ENCODE results near the gene FAM117B. TPM values are rescaled to one million over a fixed set of nuclear protein-coding genes. Genes with fewer than 3 reads are reported as not detected.

FAM117B gene
- 13.1 TPM for total RNA-seq
- long read RNA-seq, full-length matches to known transcripts: 4 of 7 reads
- long read RNA-seq, partial matches to known transcripts: 1 of 7 reads
- long read RNA-seq, other reads (novel, unspliced or antisense): 2 of 7 reads

- ATAC-seq: peak; percentile 98
- Histone ChIP-seq H3K27me3 (ENCODE audit: low read depth) (no peaks in the 10 kb centered on the region), H3K4me3 (peak within 1 kb of the TSS; percentile 96), H3K36me3 (no peaks in the 10 kb centered on the region), H3K4me1 (peaks cover 27% of the 10 kb centered on the region), H3K9me3 (no peaks in the 10 kb centered on the region), H3K27ac (peak within 1 kb of the TSS; percentile 95)
- peak; percentile 11 for TF ChIP-seq CTCF (IDR thresholded peaks at IDR 0.05)
- intact Hi-C loops (cut with DNase I): no loop called here
- DNase-seq: peak; percentile 100
These were observed at the start of gene FAM117B for GRCh38 chr2:202634556-202635427. Gene FAM117B (plus strand): TSS chr2:202634969. CDS start chr2:202635188, 219 bp downstream.

- ATAC-seq (peak; percentile 93 to 96), DNase-seq (peak; percentile 71)
- Histone ChIP-seq H3K4me1 (peaks cover 11% of the 10 kb centered on the region), H3K9me3 (no peaks in the 10 kb centered on the region), H3K36me3 (no peaks in the 10 kb centered on the region), H3K4me3 (peak overlapping the region; percentile 33), H3K27ac (no peak overlapping the region), H3K27me3 (ENCODE audit: low read depth) (no peaks in the 10 kb centered on the region)
- intact Hi-C loops (cut with DNase I): no loop called here
- TF ChIP-seq CTCF (IDR thresholded peaks at IDR 0.05): peak; percentile 93
These were observed 45.9 kb upstream of the FAM117B start for GRCh38 chr2:202588647-202589581.

- Histone ChIP-seq H3K9me3 (no peaks in the 10 kb centered on the region), H3K4me1 (peaks cover 11% of the 10 kb centered on the region), H3K27me3 (ENCODE audit: low read depth) (no peaks in the 10 kb centered on the region), H3K36me3 (no peaks in the 10 kb centered on the region), H3K4me3 (no peak overlapping the region), H3K27ac (no peak overlapping the region)
- no peak for TF ChIP-seq CTCF (IDR thresholded peaks at IDR 0.05)
- intact Hi-C loops (cut with DNase I): no loop called here
- ATAC-seq (peak; percentile 11 to 37), DNase-seq (no peak)
These were observed 45.2 kb upstream of the FAM117B start for GRCh38 chr2:202589582-202589949.

- Histone ChIP-seq H3K4me1 (peaks cover 11% of the 10 kb centered on the region), H3K27me3 (ENCODE audit: low read depth) (no peaks in the 10 kb centered on the region), H3K4me3 (no peak overlapping the region), H3K36me3 (no peaks in the 10 kb centered on the region), H3K27ac (no peak overlapping the region), H3K9me3 (no peaks in the 10 kb centered on the region)
- intact Hi-C loops (cut with DNase I): no loop called here
- ATAC-seq (no peak), DNase-seq (no peak)
- no peak for TF ChIP-seq CTCF (IDR thresholded peaks at IDR 0.05)
These were observed 42.2 kb upstream of the FAM117B start for GRCh38 chr2:202592566-202592965.

- no peaks in the 10 kb centered on the region for H3K36me3 ChIP-seq
- H3K9me3 ChIP-seq: no peaks in the 10 kb centered on the region
- H3K4me1 ChIP-seq: no peaks in the 10 kb centered on the region
- no peak for TF ChIP-seq CTCF (IDR thresholded peaks at IDR 0.05)
- no peak overlapping the region for H3K27ac ChIP-seq
- no peaks in the 10 kb centered on the region for H3K27me3 ChIP-seq (ENCODE audit: low read depth)
- no peak for ATAC-seq
- DNase-seq: no peak
- intact Hi-C loops (cut with DNase I): no loop called here
- H3K4me3 ChIP-seq: no peak overlapping the region
These were observed 35.7 kb upstream of the FAM117B start for GRCh38 chr2:202599105-202599504.

Data from lower lobe of right lung (tissue), 2 donors.